Neural crest cell (in vitro differentiated cells): Measurements from ENCODE around the gene TEKTIP1. TPM values are rescaled to one million over a fixed set of nuclear protein-coding genes. Genes with fewer than 3 reads are reported as not detected.
"Not testable (repeated sequence)": the region's sequence is repeated elsewhere in the genome, so short reads cannot be mapped to it uniquely, and the experiment has no call there.

Experiments
- DNase-seq: peaks from one replicate; pipeline ENCODE4 v3.0.0; 2021; ENCODE audit warnings: low read depth, mixed read lengths, low spot score
- H3K27ac Mint-ChIP-seq: one replicate; pipeline ENCODE4 v1.8.0; 2021; ENCODE audit warnings: mild to moderate bottlenecking, mixed read lengths; ENCODE audit not compliant: unreplicated experiment
- H3K27me3 Mint-ChIP-seq: 2 replicates; pipeline ENCODE4 v1.8.0; 2021; ENCODE audit warnings: low read depth, mild to moderate bottlenecking, mixed read lengths
- H3K36me3 Mint-ChIP-seq: 2 replicates; pipeline ENCODE4 v1.8.0; 2021; ENCODE audit warnings: low read depth, mild to moderate bottlenecking, mixed read lengths
- H3K4me1 Mint-ChIP-seq: 2 replicates; pipeline ENCODE4 v1.8.0; 2021; ENCODE audit warnings: mixed read lengths
- H3K4me3 Mint-ChIP-seq: one replicate; pipeline ENCODE4 v1.8.0; 2021; ENCODE audit warnings: mild to moderate bottlenecking, mixed read lengths
- H3K9me3 Mint-ChIP-seq: 2 replicates; pipeline ENCODE4 v1.8.0; 2021; ENCODE audit warnings: mixed read lengths
- total RNA-seq: library from RNA; stranded (reverse); gene quantifications from 2 replicates; pipeline ENCODE4 v1.2.1, GENCODE V29; 2021
- TF ChIP-seq, protein P1 (sequence below): fragments of 200-600 bp; sonication (generic); conservative IDR thresholded peaks from 2 replicates; pipeline ENCODE4 v1.5.0; 2021; ENCODE audit warnings: antibody characterized with exemption, mild to moderate bottlenecking

The TEKTIP1 gene
- total RNA-seq, 1 donor from 2014 or later: 2.0 TPM

DNA sequence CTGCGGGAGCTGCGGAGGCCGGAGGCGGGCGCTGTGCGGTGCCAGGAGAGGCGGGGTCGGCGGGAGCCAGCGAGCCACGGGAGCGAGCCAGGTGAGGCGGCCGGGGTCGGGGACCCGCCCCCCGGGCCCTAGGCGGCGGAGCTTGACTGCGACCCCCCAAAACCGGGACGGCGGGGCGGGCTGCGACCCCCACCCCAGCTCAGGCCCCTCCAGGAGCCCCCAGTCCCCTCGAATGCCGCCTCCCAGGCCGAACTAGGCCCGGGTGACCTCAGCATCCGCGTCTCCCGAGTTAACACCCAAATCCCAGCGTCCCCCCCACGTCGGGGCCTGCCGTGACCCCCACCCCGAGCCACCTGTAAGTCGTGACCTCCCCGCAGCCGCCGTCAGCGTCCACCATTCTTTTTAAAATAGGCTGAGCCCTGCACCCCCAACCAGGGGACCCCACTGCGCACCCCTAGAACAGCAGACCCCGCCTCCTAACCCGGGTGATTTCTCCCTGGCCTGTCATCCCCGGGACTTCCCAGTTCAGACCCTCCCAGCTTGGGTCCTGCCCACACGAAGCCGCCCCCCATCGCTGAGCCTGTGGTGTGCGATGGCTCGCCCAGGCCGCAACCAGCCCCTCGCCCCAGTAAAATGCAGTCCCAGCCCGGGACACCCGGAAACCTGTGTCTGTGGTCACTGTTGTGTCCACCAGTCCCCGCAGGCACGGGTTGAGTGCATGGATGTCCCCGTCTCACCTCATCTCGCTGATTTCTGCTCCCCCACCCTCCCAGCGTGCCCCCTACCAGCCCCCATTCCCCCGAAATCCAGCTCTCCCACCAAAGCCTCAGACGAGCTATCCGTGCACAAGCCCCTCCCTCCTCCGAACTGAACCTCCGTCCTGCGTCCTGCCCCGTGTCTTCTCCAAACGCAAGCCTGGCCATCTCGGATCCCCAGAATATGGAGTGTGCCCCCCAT, 32.3 kb upstream of the TEKTIP1 start:
- peaks cover 35% of the 10 kb centered on the region for H3K4me1 Mint-ChIP-seq
- H3K4me3 Mint-ChIP-seq: peak overlapping the region; percentile 91
- no peaks in the 10 kb centered on the region for H3K27me3 Mint-ChIP-seq
- peak overlapping the region; percentile 50 for H3K27ac Mint-ChIP-seq
- peaks cover 2% of the 10 kb centered on the region for H3K36me3 Mint-ChIP-seq
- no peak for DNase-seq
- TF ChIP-seq, protein P1, sequence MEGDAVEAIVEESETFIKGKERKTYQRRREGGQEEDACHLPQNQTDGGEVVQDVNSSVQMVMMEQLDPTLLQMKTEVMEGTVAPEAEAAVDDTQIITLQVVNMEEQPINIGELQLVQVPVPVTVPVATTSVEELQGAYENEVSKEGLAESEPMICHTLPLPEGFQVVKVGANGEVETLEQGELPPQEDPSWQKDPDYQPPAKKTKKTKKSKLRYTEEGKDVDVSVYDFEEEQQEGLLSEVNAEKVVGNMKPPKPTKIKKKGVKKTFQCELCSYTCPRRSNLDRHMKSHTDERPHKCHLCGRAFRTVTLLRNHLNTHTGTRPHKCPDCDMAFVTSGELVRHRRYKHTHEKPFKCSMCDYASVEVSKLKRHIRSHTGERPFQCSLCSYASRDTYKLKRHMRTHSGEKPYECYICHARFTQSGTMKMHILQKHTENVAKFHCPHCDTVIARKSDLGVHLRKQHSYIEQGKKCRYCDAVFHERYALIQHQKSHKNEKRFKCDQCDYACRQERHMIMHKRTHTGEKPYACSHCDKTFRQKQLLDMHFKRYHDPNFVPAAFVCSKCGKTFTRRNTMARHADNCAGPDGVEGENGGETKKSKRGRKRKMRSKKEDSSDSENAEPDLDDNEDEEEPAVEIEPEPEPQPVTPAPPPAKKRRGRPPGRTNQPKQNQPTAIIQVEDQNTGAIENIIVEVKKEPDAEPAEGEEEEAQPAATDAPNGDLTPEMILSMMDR: no peak
- no peaks in the 10 kb centered on the region for H3K9me3 Mint-ChIP-seq

DNA sequence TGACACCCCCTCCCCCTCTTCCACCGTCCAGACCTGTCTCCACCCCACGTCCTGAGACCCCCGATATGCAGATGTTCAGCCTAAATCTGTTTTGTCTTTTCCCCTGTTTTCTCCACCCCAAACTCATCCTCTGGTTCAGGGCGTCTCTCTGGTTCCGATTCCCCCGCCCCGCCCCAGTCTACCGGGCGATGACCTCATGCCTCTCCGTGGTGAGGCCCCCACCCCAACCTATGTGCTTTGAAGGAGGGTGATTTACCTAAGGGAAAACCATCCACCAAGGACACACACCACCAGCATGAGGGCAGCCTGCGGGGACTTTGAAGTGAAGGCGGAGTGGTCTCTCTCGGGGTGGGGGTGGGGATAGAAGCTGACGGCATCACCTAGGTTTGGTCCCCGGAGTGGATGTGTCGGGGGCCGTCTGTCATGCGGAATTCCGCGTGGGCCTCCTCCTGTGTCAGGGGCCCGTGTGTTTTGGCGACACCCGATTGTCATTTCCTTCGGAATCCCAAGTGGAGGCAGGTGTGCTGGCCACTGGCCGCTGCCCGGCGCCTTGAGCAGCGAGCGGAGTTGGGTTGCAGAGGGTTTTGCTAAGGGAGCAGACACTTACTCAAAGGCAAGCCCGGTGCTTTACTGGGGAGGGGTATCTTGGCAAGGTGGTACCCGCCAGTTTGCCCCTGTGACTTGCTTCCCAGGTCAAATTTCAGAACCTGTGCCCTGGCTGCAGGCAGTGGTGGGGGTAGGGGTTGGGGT, 31.4 kb upstream of the TEKTIP1 start:
- H3K27me3 Mint-ChIP-seq: no peaks in the 10 kb centered on the region
- peaks cover 2% of the 10 kb centered on the region for H3K36me3 Mint-ChIP-seq
- H3K4me3 Mint-ChIP-seq: peak overlapping the region; percentile 91
- peaks cover 35% of the 10 kb centered on the region for H3K4me1 Mint-ChIP-seq
- H3K27ac Mint-ChIP-seq: peak overlapping the region; percentile 50
- no peak for DNase-seq
- no peaks in the 10 kb centered on the region for H3K9me3 Mint-ChIP-seq
- TF ChIP-seq, protein P1: no peak

DNA sequence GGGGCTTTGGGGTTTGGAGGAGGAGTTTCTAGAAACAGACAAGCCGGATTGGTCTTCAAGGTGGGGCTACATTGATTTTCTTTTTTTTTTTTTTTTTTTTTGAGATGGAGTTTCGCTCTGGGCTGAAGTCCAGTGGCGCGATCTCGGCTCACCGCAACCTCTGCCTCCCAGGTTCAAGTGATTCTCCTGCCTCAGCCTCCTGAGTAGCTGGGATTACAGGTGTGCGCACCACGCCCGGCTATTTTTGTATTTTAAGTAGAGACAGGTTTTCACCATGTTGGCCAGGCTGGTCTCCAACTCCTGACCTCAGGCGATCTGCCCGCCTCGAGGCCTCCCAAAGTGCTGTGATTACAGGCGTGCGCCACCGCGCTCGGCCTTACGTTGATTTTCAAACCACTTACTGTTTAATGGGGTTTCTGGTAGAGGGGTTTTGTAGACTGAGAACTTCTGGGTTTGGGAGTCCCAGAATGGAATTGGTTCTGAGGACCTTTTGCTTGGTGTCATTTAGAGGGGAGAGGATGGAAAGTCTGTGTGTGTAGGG, 30.8 kb upstream of the TEKTIP1 start:
- H3K4me3 Mint-ChIP-seq: peak overlapping the region; percentile 91
- not testable (repeated sequence) for H3K27me3 Mint-ChIP-seq, H3K9me3 Mint-ChIP-seq, H3K36me3 Mint-ChIP-seq, H3K27ac Mint-ChIP-seq, DNase-seq
- H3K4me1 Mint-ChIP-seq: peaks cover 35% of the 10 kb centered on the region

DNA sequence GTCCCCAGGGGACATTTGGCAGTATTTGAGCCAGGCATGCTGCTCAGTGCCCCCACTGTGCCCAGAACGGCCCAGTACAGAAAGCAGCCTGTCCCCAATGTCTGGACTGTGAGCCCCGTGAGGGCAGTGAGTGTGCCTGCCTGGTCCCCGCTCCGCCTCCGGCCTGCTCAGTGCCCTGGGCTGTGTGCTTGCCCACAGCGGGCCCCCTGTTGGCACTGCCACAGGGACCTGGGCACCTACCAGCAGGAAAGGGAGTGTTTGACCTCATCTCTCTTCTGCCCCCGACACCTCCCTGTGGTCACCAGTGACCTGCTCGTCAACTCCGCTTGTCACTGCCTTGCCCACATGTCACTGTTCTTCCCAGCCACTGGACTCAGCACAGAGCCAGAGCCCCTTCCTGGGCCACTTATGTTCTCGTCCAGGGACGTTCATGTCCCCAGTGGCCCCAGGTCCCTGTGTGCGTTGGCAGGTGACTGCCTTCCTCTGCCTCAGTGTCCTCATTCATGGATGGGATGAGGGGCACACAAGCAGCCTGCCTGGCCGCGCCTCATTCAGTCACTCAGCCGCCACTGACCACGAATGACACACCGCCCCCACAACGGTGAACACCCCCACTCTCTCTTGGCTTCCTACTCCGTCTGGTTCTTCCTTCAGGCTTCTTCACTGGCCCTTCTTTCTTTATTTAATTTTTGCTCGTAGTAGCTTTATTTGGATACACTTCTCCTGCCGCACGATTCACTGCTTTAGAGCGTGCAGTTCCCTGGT, 30.0 kb upstream of the TEKTIP1 start:
- TF ChIP-seq, protein P1: no peak
- Mint-ChIP-seq H3K36me3 (peaks cover 2% of the 10 kb centered on the region), H3K4me3 (peak overlapping the region; percentile 91), H3K27me3 (no peaks in the 10 kb centered on the region), H3K27ac (no peak overlapping the region), H3K4me1 (peaks cover 35% of the 10 kb centered on the region), H3K9me3 (no peaks in the 10 kb centered on the region)
- DNase-seq: no peak

DNA sequence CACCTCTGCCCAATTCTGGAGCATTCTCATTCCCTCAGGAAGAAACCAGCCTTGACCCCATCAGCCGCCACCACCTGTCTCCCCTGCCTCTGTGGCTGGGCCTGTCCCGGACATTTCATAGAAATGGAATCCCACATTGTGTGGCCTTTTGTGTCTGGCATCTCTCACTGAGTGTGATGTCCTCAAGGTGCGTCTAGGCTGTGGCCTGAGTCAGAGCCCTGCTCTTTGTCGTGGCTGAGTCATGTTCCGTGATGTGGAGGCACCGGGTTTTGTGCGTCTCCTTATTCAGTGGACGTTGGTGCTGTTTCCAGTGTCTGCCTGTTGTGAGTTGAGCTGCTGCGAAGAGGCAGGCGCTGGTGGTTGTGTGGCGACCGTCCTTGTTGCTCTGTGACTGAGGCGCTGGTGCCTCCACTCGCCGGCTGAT, 29.4 kb upstream of the TEKTIP1 start:
- peak overlapping the region; percentile 50 for H3K27ac Mint-ChIP-seq
- no peak for DNase-seq
- peaks cover 34% of the 10 kb centered on the region for H3K4me1 Mint-ChIP-seq
- H3K4me3 Mint-ChIP-seq: peak overlapping the region; percentile 88
- TF ChIP-seq, protein P1: no peak
- no peaks in the 10 kb centered on the region for H3K9me3 Mint-ChIP-seq
- peaks cover 2% of the 10 kb centered on the region for H3K36me3 Mint-ChIP-seq
- H3K27me3 Mint-ChIP-seq: no peaks in the 10 kb centered on the region
